ENCODE results near the gene TRIM59.

Gene TRIM59

GRCh38 chr3:160401291-160402095 lies 48.1 kb downstream of the TRIM59 start:
- no peak for TF ChIP-seq CTCF (IDR thresholded peaks at IDR 0.05)

GRCh38 chr3:160400702-160401150 lies 48.9 kb downstream of the TRIM59 start:
- no peak for TF ChIP-seq CTCF (IDR thresholded peaks at IDR 0.05)

- no peak for TF ChIP-seq CTCF (IDR thresholded peaks at IDR 0.05)
Observed at GRCh38 chr3:160400030-160400701, 49.4 kb downstream of the TRIM59 start.

- no peak for TF ChIP-seq CTCF (IDR thresholded peaks at IDR 0.05)
Observed at GRCh38 chr3:160399125-160400029, 50.2 kb downstream of the TRIM59 start, which contains the start of the genes IFT80 and SMC4. IFT80 (minus strand) TSS chr3:160399225; CDS start chr3:160384600, 14,625 bp downstream. SMC4 (plus strand) TSS chr3:160399650; CDS start chr3:160400827, 1,177 bp downstream.

- no peak for TF ChIP-seq CTCF (IDR thresholded peaks at IDR 0.05)
Observed at GRCh38 chr3:160398820-160399124, 50.8 kb downstream of the TRIM59 start.

GRCh38 chr3:160395297-160395696 lies 54.3 kb downstream of the TRIM59 start:
- TF ChIP-seq CTCF (IDR thresholded peaks at IDR 0.05): no peak

- no peak for TF ChIP-seq CTCF (IDR thresholded peaks at IDR 0.05)
Observed at GRCh38 chr3:160394009-160394392, 55.6 kb downstream of the TRIM59 start.

All from LNCAP (cell line).